Stimulated activated CD8-positive, alpha-beta memory T cell treated with anti-CD3 and anti-CD28 coated beads, Interleukin-4, amount 100 ng/mL, for 24 hours (primary cell): ENCODE data around the gene RAP2A.

ENCODE experiments used
- DNase-seq: peaks from one replicate; pipeline ENCODE4 v3.0.0-alpha.2; 2020; ENCODE audit warnings: low read depth

RAP2A gene

GRCh38 chr13:97433727-97434396 is at the start of gene RAP2A:
TSS of gene RAP2A (plus strand) at chr13:97434169. CDS start at chr13:97434471, 302 bp downstream.
- peak; percentile 80 for DNase-seq

- no peak for DNase-seq
These were observed 49.6 kb upstream of the RAP2A start for GRCh38 chr13:97384371-97384770.

DNA sequence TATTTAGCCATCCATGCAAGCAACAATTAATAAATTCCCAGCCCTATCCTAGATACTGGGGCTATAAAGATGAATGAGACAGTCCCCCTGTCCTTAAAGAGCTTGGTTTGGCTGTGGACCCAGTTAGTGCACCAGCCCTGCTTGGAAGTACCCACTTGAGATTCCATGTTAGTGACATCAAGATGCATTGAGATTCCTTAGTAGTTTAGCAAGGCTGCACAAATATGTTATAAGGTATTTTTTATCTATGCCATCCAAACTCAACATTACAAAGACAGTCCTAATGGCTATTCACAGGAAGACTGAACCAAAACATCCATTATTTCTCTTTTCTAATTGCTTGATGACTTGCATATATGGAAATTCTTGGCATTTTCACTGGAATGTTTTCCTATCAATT is 48.8 kb upstream of the RAP2A start:
- DNase-seq, result no peak

- no peak for DNase-seq
These were observed 48.1 kb upstream of the RAP2A start for GRCh38 chr13:97385854-97386253.

- DNase-seq, result peak; percentile 5
These were observed 47.0 kb upstream of the RAP2A start for GRCh38 chr13:97386801-97387484.

GRCh38 chr13:97387485-97387839 is 46.5 kb upstream of the RAP2A start:
- no peak for DNase-seq

- DNase-seq, result no peak
These were observed 46.1 kb upstream of the RAP2A start for GRCh38 chr13:97387890-97388289.

DNA sequence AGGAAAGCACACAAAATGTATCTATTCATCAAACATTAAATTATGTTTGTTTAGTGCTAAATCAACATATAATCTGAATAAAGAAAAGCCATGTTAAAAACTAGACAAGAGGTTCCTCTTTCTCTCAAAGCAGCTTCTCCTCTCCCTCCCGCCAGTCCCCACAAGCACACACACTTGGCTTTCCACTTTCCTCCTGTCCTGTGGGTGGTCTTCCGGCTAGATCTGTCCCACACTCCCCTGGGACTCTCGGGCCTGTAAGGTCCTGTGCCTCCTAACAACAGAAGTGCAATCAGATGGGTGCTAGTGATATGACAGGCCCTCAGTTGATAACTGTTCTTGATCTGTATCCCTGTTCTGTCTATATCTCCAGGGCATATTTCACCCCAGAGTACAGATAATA is 45.6 kb upstream of the RAP2A start:
- no peak for DNase-seq

- no peak for DNase-seq
These were observed 42.9 kb upstream of the RAP2A start for GRCh38 chr13:97390941-97391600.

- DNase-seq, result no peak
These were observed 41.9 kb upstream of the RAP2A start for GRCh38 chr13:97392020-97392419.

- DNase-seq, result no peak
These were observed 39.4 kb upstream of the RAP2A start for GRCh38 chr13:97394542-97394941.

DNA sequence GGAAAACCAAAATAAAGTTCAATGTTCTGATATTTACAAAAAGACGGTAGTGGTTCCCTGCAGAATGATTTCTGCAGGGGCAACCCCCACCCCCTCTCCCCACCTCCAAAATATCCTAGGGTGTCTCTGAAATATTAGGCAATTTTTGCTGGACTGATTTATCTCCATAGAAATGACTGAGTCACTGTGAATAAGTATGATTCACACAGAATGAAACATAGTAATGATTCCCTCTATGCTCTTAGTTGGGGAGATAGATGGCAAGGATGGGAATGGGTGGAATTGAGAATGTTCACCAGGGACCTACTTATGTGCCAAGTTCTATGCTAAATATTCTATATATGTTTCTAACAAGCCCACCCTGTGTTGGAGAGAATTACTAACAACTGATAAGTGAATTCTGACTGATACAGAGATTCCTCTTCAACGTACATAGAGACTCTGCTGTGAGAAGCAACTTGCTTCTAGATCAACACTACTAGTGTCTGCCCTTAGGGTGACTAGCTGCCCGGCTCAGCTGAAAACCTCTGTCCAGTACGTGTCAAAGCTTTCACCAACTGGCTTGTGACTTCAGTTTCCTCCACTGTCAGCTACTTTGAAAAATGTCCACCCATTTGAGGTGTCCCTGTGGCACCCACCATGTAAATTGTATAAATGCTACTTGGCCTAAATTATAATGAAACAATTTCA is 38.4 kb upstream of the RAP2A start:
- no peak for DNase-seq

- no peak for DNase-seq
These were observed 36.7 kb upstream of the RAP2A start for GRCh38 chr13:97397267-97397666.

- no peak for DNase-seq
These were observed 32.5 kb upstream of the RAP2A start for GRCh38 chr13:97401421-97401820.

- DNase-seq, result no peak
These were observed 29.8 kb upstream of the RAP2A start for GRCh38 chr13:97403893-97404750.

- no peak for DNase-seq
These were observed 26.4 kb upstream of the RAP2A start for GRCh38 chr13:97407540-97407939.

DNA sequence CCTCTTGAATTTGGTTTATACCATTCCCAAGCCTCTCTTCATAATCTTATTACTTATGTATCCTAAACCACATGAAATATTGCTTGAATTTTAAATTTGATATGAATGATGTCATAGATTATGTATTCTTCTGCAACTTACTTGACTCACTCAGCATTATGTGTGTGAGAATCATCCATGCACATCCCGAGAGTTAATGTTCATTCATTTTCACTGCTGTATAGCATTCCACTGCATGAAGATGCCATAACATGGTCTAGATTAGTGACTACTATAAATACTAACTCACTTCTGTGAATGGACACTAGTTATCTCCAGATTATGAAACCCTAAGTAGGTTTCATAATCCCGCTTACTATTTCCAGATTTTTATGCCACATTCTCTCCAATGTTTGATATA is 25.0 kb upstream of the RAP2A start:
- DNase-seq, result no peak

DNA sequence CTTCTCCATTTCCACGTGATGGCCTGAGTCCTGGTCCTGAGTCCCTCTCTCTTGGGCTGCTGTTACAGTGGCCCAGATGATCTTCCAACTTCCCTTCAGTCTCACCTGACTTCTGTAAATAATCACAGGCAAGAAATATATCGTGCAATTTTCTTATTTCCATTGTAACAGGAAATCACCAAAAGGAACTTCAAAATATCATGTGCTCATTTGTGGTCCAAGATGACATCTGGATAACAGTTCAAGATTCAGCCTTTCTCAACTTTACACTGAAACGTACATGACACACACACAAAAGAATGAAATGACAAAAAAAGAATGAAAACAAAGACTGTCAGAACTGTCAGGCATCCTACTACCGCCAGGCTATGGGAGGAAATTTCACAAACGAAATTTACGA is 22.0 kb upstream of the RAP2A start:
- no peak for DNase-seq

- DNase-seq, result no peak
These were observed 20.3 kb upstream of the RAP2A start for GRCh38 chr13:97413694-97414093.

- no peak for DNase-seq
These were observed 19.6 kb upstream of the RAP2A start for GRCh38 chr13:97414392-97414791.

DNA sequence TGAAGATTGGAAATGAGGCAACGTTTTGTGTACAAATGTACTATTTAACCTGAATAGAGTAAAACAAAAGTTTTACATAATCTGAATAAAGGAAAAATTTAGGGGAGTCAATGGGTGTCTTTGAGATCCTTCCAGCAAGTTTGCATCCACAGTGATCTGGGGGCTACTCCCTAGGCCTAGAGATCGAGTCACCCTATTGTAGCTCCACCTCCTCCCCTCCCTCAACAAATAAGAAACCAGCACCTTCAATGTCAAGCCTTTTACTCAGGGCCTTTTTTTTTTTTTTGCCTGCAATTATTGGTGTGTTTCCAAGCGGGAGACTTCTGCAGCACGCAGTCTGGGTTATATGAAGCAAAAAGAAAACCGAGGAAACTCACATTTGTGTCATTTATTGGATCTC is 16.3 kb upstream of the RAP2A start:
- DNase-seq, result no peak
